HepG2 (cell line): Measurements from ENCODE around the gene SP140L. TPM values are rescaled to one million over a fixed set of nuclear protein-coding genes. Genes with fewer than 3 reads are reported as not detected.

Experiments
- ATAC-seq: fragments of 200-7000 bp; cut with Tn5 transposase; 3 replicates; pipeline ENCODE4 v1.9.1; 2020; ENCODE audit warnings: mild to moderate bottlenecking, moderate library complexity
- BruUV-seq: library from RNA; stranded (reverse); fragments of 400-500 nt; replicated peaks from 2 replicates; lab custom pipeline; 2021; lab: Mats Ljungman, UMichigan
- CTCF ChIA-PET: fragments of 300-600 bp; formaldehyde crosslinking; extraction: SDS; loops from one replicate; lab custom pipeline; 2021; ENCODE audit warnings: low total read pairs, inconsistent platforms, low intra/inter-chr PET ratio; lab: Yijun Ruan, JAX
- POLR2A ChIA-PET: fragments of 350-600 bp; sonication (Branson Sonifier 250); formaldehyde crosslinking; loops from one replicate; lab custom pipeline; 2020; ENCODE audit warnings: antibody characterized with exemption, inconsistent platforms; lab: Yijun Ruan, JAX
- DNase-seq: peaks from one replicate; pipeline ENCODE4 v3.0.0-alpha.2; 2015; ENCODE audit warnings: low spot score
- FAIRE-seq: peaks from 3 replicates; lab custom pipeline; 2011; peaks lifted over from hg19 to GRCh38; lab: Jason Lieb, UNC
- H2AFZ ChIP-seq: one replicate; pipeline ENCODE4 v1.6.1; 2011; ENCODE audit warnings: low read length, inconsistent platforms
- H3K27ac ChIP-seq: fragments of 300-600 bp; 3 replicates; pipeline ENCODE4 v1.8.0; 2011; ENCODE audit warnings: mixed run types, mild to moderate bottlenecking, mixed read lengths, low read length, inconsistent platforms; ENCODE audit not compliant: insufficient read depth; ENCODE audit errors: extremely low read length
- H3K27me3 ChIP-seq, 2 experiments: fragments of 200-600 bp in 1 of 2; 2 replicates in 1 of 2; 3 replicates in 1 of 2; pipeline versions ENCODE4 v1.6.0 to v1.8.0; 2011; ENCODE audit warnings: low read length in 2 of 2, mild to moderate bottlenecking in 2 of 2, moderate library complexity in 2 of 2, inconsistent platforms in 1 of 2; ENCODE audit not compliant: insufficient read depth in 2 of 2, control insufficient read depth in 1 of 2
- H3K36me3 ChIP-seq, 2 experiments: fragments of 200-600 bp in 1 of 2; replicated peaks in 1 of 2; 2 replicates in 1 of 2; 3 replicates in 1 of 2; pipeline versions ENCODE4 v1.5.1 to v1.8.0; 2011; ENCODE audit warnings: low read length in 2 of 2, inconsistent platforms in 1 of 2; ENCODE audit not compliant: insufficient read depth in 2 of 2, control insufficient read depth in 1 of 2
- H3K4me1 ChIP-seq: 2 replicates; pipeline ENCODE4 v1.5.1; 2012; ENCODE audit warnings: low read length, inconsistent platforms; ENCODE audit not compliant: insufficient read depth
- H3K4me2 ChIP-seq: 2 replicates; pipeline ENCODE4 v1.6.0; 2011; ENCODE audit warnings: low read depth, low read length, inconsistent platforms
- H3K4me3 ChIP-seq, 3 experiments: fragments of 200-600 bp in 1 of 3; sonication (generic), shearing (Covaris generic) in 1 of 3; replicated peaks in 1 of 3; 2 replicates each; pipeline ENCODE4 v1.5.1; 2011 to 2016; ENCODE audit warnings: low read length in 3 of 3, inconsistent platforms in 2 of 3, low read depth in 2 of 3, mild to moderate bottlenecking in 2 of 3, control low read depth in 1 of 3, mixed read lengths in 1 of 3; ENCODE audit not compliant: insufficient read depth in 1 of 3
- H3K79me2 ChIP-seq: one replicate; pipeline ENCODE4 v1.6.1; 2011; ENCODE audit warnings: low read length, inconsistent platforms; ENCODE audit not compliant: insufficient read depth
- H3K9ac ChIP-seq: 2 replicates; pipeline ENCODE4 v1.6.0; 2011; ENCODE audit warnings: mild to moderate bottlenecking, low read depth, low read length, inconsistent platforms; ENCODE audit not compliant: insufficient read depth
- H3K9me3 ChIP-seq: 2 replicates; pipeline ENCODE4 v1.5.1; 2012; ENCODE audit warnings: mild to moderate bottlenecking, low read length
- H4K20me1 ChIP-seq: 2 replicates; pipeline ENCODE4 v1.6.0; 2011; ENCODE audit warnings: inconsistent platforms, mild to moderate bottlenecking, low read length, moderate library complexity; ENCODE audit not compliant: insufficient read depth
- EED ChIP-seq: sonication (generic); formaldehyde crosslinking; IDR thresholded peaks from 2 replicates; pipeline ENCODE4 v1.5.0; 2020; ENCODE audit warnings: mild to moderate bottlenecking, missing genetic modification reagents
- FOXO4 ChIP-seq: sonication (generic); formaldehyde crosslinking; conservative IDR thresholded peaks from 2 replicates; pipeline ENCODE4 v1.8.1; 2023; ENCODE audit warnings: missing genetic modification reagents
- IKZF4 ChIP-seq: sonication (generic); formaldehyde crosslinking; IDR thresholded peaks from 2 replicates; pipeline ENCODE4 v1.5.1; 2020; ENCODE audit warnings: borderline replicate concordance, mild to moderate bottlenecking, low read depth, missing genetic modification reagents; ENCODE audit errors: not compliant biosample characterization
- MTERF4 ChIP-seq: sonication (generic); formaldehyde crosslinking; IDR thresholded peaks from 2 replicates; pipeline ENCODE4 v1.8.0; 2023; ENCODE audit warnings: mild to moderate bottlenecking, missing genetic modification reagents
- ZBTB4 ChIP-seq: sonication (generic); formaldehyde crosslinking; IDR thresholded peaks from 2 replicates; pipeline ENCODE4 v1.4.0; 2020; ENCODE audit warnings: missing genetic modification reagents, mild to moderate bottlenecking, borderline replicate concordance
- ZEB1 ChIP-seq: IDR thresholded peaks from 2 replicates; pipeline ENCODE4 v1.6.1; 2012; ENCODE audit warnings: mild to moderate bottlenecking, low read depth, inconsistent platforms; ENCODE audit not compliant: insufficient replicate concordance
- ZFP41 ChIP-seq: sonication (generic); formaldehyde crosslinking; IDR thresholded peaks from 2 replicates; pipeline ENCODE4 v1.4.0; 2020; ENCODE audit warnings: mild to moderate bottlenecking, missing genetic modification reagents, borderline replicate concordance
- ZIK1 ChIP-seq: sonication (generic); formaldehyde crosslinking; IDR thresholded peaks from 2 replicates; pipeline ENCODE4 v1.5.0; 2020; ENCODE audit warnings: mild to moderate bottlenecking, low read depth, missing genetic modification reagents, borderline replicate concordance
- ZNF225 ChIP-seq: sonication (generic); formaldehyde crosslinking; IDR thresholded peaks from 2 replicates; pipeline ENCODE4 v1.4.0; 2020; ENCODE audit warnings: mild to moderate bottlenecking, missing genetic modification reagents
- ZNF784 ChIP-seq: sonication (generic); formaldehyde crosslinking; IDR thresholded peaks from 2 replicates; pipeline ENCODE4 v1.5.1; 2020; ENCODE audit warnings: missing genetic modification reagents, mild to moderate bottlenecking, borderline replicate concordance
- ZSCAN25 ChIP-seq: sonication (generic); formaldehyde crosslinking; IDR thresholded peaks from 2 replicates; pipeline ENCODE4 v1.8.0; 2022; ENCODE audit warnings: mild to moderate bottlenecking, missing genetic modification reagents
- WGBS: methylation state at CpG from one replicate; pipeline ENCODE4 v1.1.6; 2017; ENCODE audit warnings: low lambda C conversion rate; 5-methylcytosine and 5-hydroxymethylcytosine counted together
- in situ Hi-C: cut with HindIII; loops from 2 replicates; pipeline ENCODE4 v1.10.0; 2017; ENCODE audit warnings: low pct_unique_long_range_greater_than_20kb; ENCODE audit not compliant: extremely low pct_ligation_motif_present
- intact Hi-C: fragments of 100-400 bp; cut with micrococcal nuclease; formaldehyde crosslinking; loops from one replicate; pipeline ENCODE4 v1.10.0; 2022; ENCODE audit not compliant: unreplicated experiment
- polyA plus RNA-seq, 8 experiments: library from polyadenylated mRNA; depleted of rRNA in 3 of 8; stranded (reverse) in 7 of 8; unstranded in 1 of 8; fragments of >200 nt; fragmentation: Illumina TruSeq in 4 of 8; extraction: Trizol in 4 of 8; gene quantifications; 2 replicates each; pipeline versions ENCODE4 v1.2.1 to v1.2.3, GENCODE V29; 2011 to 2016; ENCODE audit warnings: low read depth in 4 of 8, missing spikeins in 1 of 8, mixed read lengths in 1 of 8; ENCODE audit not compliant: insufficient read depth in 1 of 8
- total RNA-seq, 5 experiments: library from RNA; depleted of rRNA; stranded (reverse); fragments of >200 nt; fragmentation: Illumina TruSeq; extraction: Trizol; gene quantifications; 2 replicates each; pipeline ENCODE4 v1.2.3, GENCODE V29; 2016; ENCODE audit warnings: low read depth in 1 of 5

The SP140L gene
- total and polyA plus RNA-seq, 2 of the 13 experiments (the other 11 are each of a cell fraction or from before 2014, with no cell fraction given): 10.9 to 17.5 TPM

GRCh38 chr2:230410263-230410662 is 83.3 kb downstream of the SP140L start (continued):
- no peak for TF ChIP-seq MTERF4 (CRISPR knock-in tag)

- Histone ChIP-seq H3K4me3 (peak overlapping the region; percentile 74 to 82 (median 80)), H3K4me1 (peaks cover 48% of the 10 kb centered on the region), H3K4me2 (peak overlapping the region; percentile 85), H3K36me3 (no peaks in the 10 kb centered on the region), H3K27ac (peak overlapping the region; percentile 77), H3K79me2 (no peaks in the 10 kb centered on the region), H3K9ac (peak overlapping the region; percentile 85), H3K9me3 (no peaks in the 10 kb centered on the region), H2AFZ (peak overlapping the region; percentile 92), H4K20me1 (no peaks in the 10 kb centered on the region), H3K27me3 (no peaks in the 10 kb centered on the region; a peak in 1 of 5 replicates)
- CTCF ChIA-PET: no interaction called here
- in situ Hi-C loops (loop anchor here (5.0 kb wide), 1 partner anchor 89 kb away; no protein-coding TSS in a partner anchor), intact Hi-C loops (loop anchor here (2.0 to 10.0 kb wide), 4 partner anchors 54 to 201 kb away; partner anchors contain the start of genes SP140 and SP140L)
- POLR2A ChIA-PET: interaction anchor here (1.2 to 2.2 kb wide), 2 partner anchors 13 to 84 kb away, joined by 5 to 10 read pairs; partner anchors contain the start of gene SP140L
- DNase-seq (no peak), FAIRE-seq (no peak), ATAC-seq (peak; percentile 26)
- 30% methylated on average over 16 of the region's 16 CpGs for WGBS
- no TSS peak for BruUV-seq
- 0 out of 2 replicates have a peak, but pooled peaks have one; percentile 16 for TF ChIP-seq EED (CRISPR knock-in tag)
- 0 out of 2 replicates have a peak, but pooled peaks have one; percentile 43 for TF ChIP-seq ZBTB4 (CRISPR knock-in tag)
- TF ChIP-seq ZIK1 (CRISPR knock-in tag): no peak
- peak; percentile 45; the same call in 1 of the 2 replicates for TF ChIP-seq ZNF225 (CRISPR knock-in tag)
- peak; percentile 13 for TF ChIP-seq ZEB1
- TF ChIP-seq ZSCAN25: 0 out of 2 replicates have a peak, but pooled peaks have one; percentile 20
- TF ChIP-seq ZFP41 (CRISPR knock-in tag): no peak
- peak; percentile 19 for TF ChIP-seq IKZF4 (CRISPR knock-in tag)
- no peak for TF ChIP-seq FOXO4 (CRISPR knock-in tag)
- peak; percentile 14; the same call in 1 of the 2 replicates for TF ChIP-seq ZNF784 (CRISPR knock-in tag)
Observed at GRCh38 chr2:230410861-230411569, 84.0 kb downstream of the SP140L start.
